K562 (cell line): ENCODE results near the gene DNA2. TPM values are rescaled to one million over a fixed set of nuclear protein-coding genes. Genes with fewer than 3 reads are reported as not detected.

Experiments used
- ATAC-seq: fragments of 200-7000 bp; cut with Tn5 transposase; 3 replicates; pipeline ENCODE4 v1.9.1; 2020; ENCODE audit warnings: moderate library complexity
- BruUV-seq: library from RNA; stranded (reverse); fragments of 400-500 nt; replicated peaks from 2 replicates; lab custom pipeline; 2021; lab: Mats Ljungman, UMichigan
- CTCF ChIA-PET: fragments of 300-600 bp; formaldehyde crosslinking; extraction: SDS; loops from one replicate; lab custom pipeline; 2021; ENCODE audit warnings: low intra/inter-chr PET ratio; lab: Yijun Ruan, JAX
- POLR2A ChIA-PET: fragments of 300-600, 350-650 bp; sonication (Branson Sonifier 250); formaldehyde crosslinking; extraction: SDS; loops from one replicate; lab custom pipeline; 2021; ENCODE audit warnings: antibody characterized with exemption, inconsistent platforms; lab: Yijun Ruan, JAX
- DNase-seq, 4 experiments: peaks; one replicate each; pipeline versions ENCODE4 v3.0.0 to v3.0.0-alpha.2; 2011 to 2018; ENCODE audit warnings: low spot score in 3 of 4, mixed read lengths in 3 of 4; ENCODE audit errors: extremely low read depth in 1 of 4
- FAIRE-seq: peaks from 2 replicates; lab custom pipeline; 2011; peaks lifted over from hg19 to GRCh38; lab: Jason Lieb, UNC
- H2AFZ ChIP-seq: 2 replicates; pipeline ENCODE4 v1.6.0; 2011; ENCODE audit warnings: low read depth, low read length, control low read depth, inconsistent platforms
- H3K27ac ChIP-seq: fragments of 200-600 bp; 3 replicates; pipeline ENCODE4 v1.8.0; 2011; ENCODE audit warnings: low read depth, mild to moderate bottlenecking, control low read depth, inconsistent platforms, low read length, moderate library complexity, mixed read lengths; ENCODE audit errors: extremely low read depth
- H3K27me3 ChIP-seq, 2 experiments: fragments of 300-600 bp in 1 of 2; 2 replicates in 1 of 2; 3 replicates in 1 of 2; pipeline versions ENCODE4 v1.6.0 to v1.8.0; 2011; ENCODE audit warnings: inconsistent platforms in 2 of 2, low read length in 2 of 2, mild to moderate bottlenecking in 1 of 2, mixed read lengths in 1 of 2, moderate library complexity in 1 of 2; ENCODE audit not compliant: control insufficient read depth in 2 of 2, insufficient read depth in 2 of 2
- H3K36me3 ChIP-seq: fragments of 300-600 bp; 3 replicates; pipeline ENCODE4 v1.8.0; 2011; ENCODE audit warnings: mild to moderate bottlenecking, low read length, inconsistent platforms; ENCODE audit not compliant: control insufficient read depth, insufficient read depth
- H3K4me1 ChIP-seq, 2 experiments: fragments of 200-600 bp in 1 of 2; replicated peaks in 1 of 2; 2 replicates in 1 of 2; 3 replicates in 1 of 2; pipeline versions ENCODE4 v1.5.1 to v1.8.0; 2011; ENCODE audit warnings: inconsistent platforms in 2 of 2, low read length in 2 of 2, mild to moderate bottlenecking in 1 of 2, mixed read lengths in 1 of 2, moderate library complexity in 1 of 2; ENCODE audit not compliant: control insufficient read depth in 2 of 2, insufficient read depth in 2 of 2
- H3K4me2 ChIP-seq: 2 replicates; pipeline ENCODE4 v1.6.1; 2011; ENCODE audit warnings: low read length, control low read depth, inconsistent platforms, mixed read lengths; ENCODE audit not compliant: insufficient read depth
- H3K4me3 ChIP-seq: fragments of 200-600 bp; sonication (generic), shearing (Covaris generic); 2 replicates; pipeline ENCODE4 v1.5.1; 2016; ENCODE audit warnings: control low read depth, inconsistent platforms
- H3K79me2 ChIP-seq: fragments of 200-600 bp; 3 replicates; pipeline ENCODE4 v1.8.0; 2011; ENCODE audit warnings: low read length, inconsistent platforms; ENCODE audit not compliant: control insufficient read depth, insufficient read depth
- H3K9ac ChIP-seq, 2 experiments: 2 replicates each; pipeline versions ENCODE4 v1.6.0 to v1.6.1; 2011; ENCODE audit warnings: low read depth in 2 of 2, low read length in 2 of 2, control low read depth in 1 of 2, inconsistent platforms in 1 of 2, mild to moderate bottlenecking in 1 of 2, mixed read lengths in 1 of 2; ENCODE audit not compliant: insufficient read depth in 1 of 2
- H3K9me1 ChIP-seq: one replicate; pipeline ENCODE4 v1.6.0; 2011; ENCODE audit warnings: inconsistent platforms, mild to moderate bottlenecking, low read length, moderate library complexity; ENCODE audit not compliant: control insufficient read depth, insufficient read depth
- H3K9me3 ChIP-seq: replicated peaks from 2 replicates; pipeline ENCODE4 v1.5.1; 2011; ENCODE audit warnings: low read depth, low read length, inconsistent platforms; ENCODE audit not compliant: control insufficient read depth, insufficient read depth
- H4K20me1 ChIP-seq: replicated peaks from 2 replicates; pipeline ENCODE4 v1.6.1; 2011; ENCODE audit warnings: low read length, inconsistent platforms, mixed read lengths; ENCODE audit not compliant: control insufficient read depth, insufficient read depth
- AFF1 ChIP-seq, 2 experiments: fragments of 450-650 bp; IDR thresholded peaks; 2 replicates each; pipeline ENCODE4 v1.6.1; 2018; ENCODE audit warnings: mild to moderate bottlenecking in 2 of 2, low read depth in 1 of 2; ENCODE audit not compliant: partially characterized antibody in 2 of 2
- BACH1 ChIP-seq: fragments of 200-800 bp; sonication (Bioruptor generic); IDR thresholded peaks from 2 replicates; pipeline ENCODE4 v1.6.1; 2016; ENCODE audit warnings: missing genetic modification characterization, missing compliant biosample characterization
- CHAMP1 ChIP-seq: fragments of 450-650 bp; IDR thresholded peaks from 2 replicates; pipeline ENCODE4 v1.6.1; 2016; ENCODE audit warnings: mild to moderate bottlenecking
- EGR1 ChIP-seq: fragments of 450-650 bp; conservative IDR thresholded peaks from 2 replicates; pipeline ENCODE4 v1.6.1; 2017; ENCODE audit warnings: mild to moderate bottlenecking
- ETV6 ChIP-seq, 3 experiments: fragments of 150-350 bp in 1 of 3; sonication (generic) in 1 of 3; formaldehyde crosslinking in 1 of 3; IDR thresholded peaks; 2 replicates each; pipeline versions ENCODE4 v1.6.1 to v1.8.0; 2014 to 2022; ENCODE audit warnings: borderline replicate concordance in 2 of 3, low read depth in 2 of 3, antibody characterized with exemption in 1 of 3, low read length in 1 of 3, mild to moderate bottlenecking in 1 of 3, missing genetic modification reagents in 1 of 3
- GABPB2 ChIP-seq: fragments of 250-450 bp; sonication (Bioruptor Pico); conservative IDR thresholded peaks from 2 replicates; pipeline ENCODE4 v1.5.1; 2021; ENCODE audit warnings: mild to moderate bottlenecking
- HNRNPK ChIP-seq: fragments of 200-400 bp; formaldehyde crosslinking; IDR thresholded peaks from one replicate; pipeline ENCODE4 v1.6.1; 2018; ENCODE audit warnings: mild to moderate bottlenecking, low read depth, low read length; ENCODE audit not compliant: poor library complexity, severe bottlenecking
- RBM14 ChIP-seq: fragments of 200-400 bp; formaldehyde crosslinking; IDR thresholded peaks from 2 replicates; pipeline ENCODE4 v1.6.1; 2018; ENCODE audit warnings: low read depth, mild to moderate bottlenecking, low read length, moderate library complexity, borderline replicate concordance; ENCODE audit not compliant: insufficient read depth
- TEAD1 ChIP-seq, 2 experiments: fragments of 450-650 bp in 1 of 2; sonication (generic) in 1 of 2; formaldehyde crosslinking; IDR thresholded peaks; 2 replicates each; pipeline versions ENCODE4 v1.4.0 to v1.8.0; 2020 to 2022; ENCODE audit warnings: mild to moderate bottlenecking in 2 of 2, missing genetic modification reagents in 1 of 2
- ZNF23 ChIP-seq: fragments of 250-450 bp; sonication (Bioruptor Pico); IDR thresholded peaks from 2 replicates; pipeline ENCODE4 v1.4.0; 2020; ENCODE audit warnings: mild to moderate bottlenecking
- ZNF57 ChIP-seq: fragments of 450-650 bp; formaldehyde crosslinking; IDR thresholded peaks from 2 replicates; pipeline ENCODE4 v1.4.0; 2020; ENCODE audit warnings: mild to moderate bottlenecking, moderate library complexity
- whole genome bisulfite sequencing: fragments of 100-300 bp; shearing (Covaris generic); methylation state at CpG from one replicate; pipeline ENCODE4 v1.1.6; 2016; ENCODE audit warnings: low coverage, mixed read lengths; ENCODE audit not compliant: insufficient coverage; ENCODE audit errors: missing lambda C conversion rate; 5-methylcytosine and 5-hydroxymethylcytosine counted together
- in situ Hi-C: fragments of 300-500 bp; cut with MboI; formaldehyde crosslinking; loops from 4 replicates; pipeline ENCODE4 v1.15.0; 2018; ENCODE audit warnings: inconsistent platforms, mixed read lengths
- intact Hi-C: fragments of 100-400 bp; cut with micrococcal nuclease; formaldehyde crosslinking; loops from 2 replicates; pipeline ENCODE4 v1.14.2; 2022
- polyA plus RNA-seq, 8 experiments: library from polyadenylated mRNA; depleted of rRNA in 4 of 8; stranded (reverse) in 5 of 8; unstranded in 3 of 8; fragments of >200 nt; fragmentation: Nextera tagmentation in 2 of 8; fragmentation: Illumina TruSeq in 1 of 8; extraction: Ambion mirVana in 2 of 8; extraction: Trizol in 1 of 8; gene quantifications; 2 replicates each; pipeline versions ENCODE4 v1.2.1 to v1.2.3, GENCODE V29; 2011 to 2014; ENCODE audit warnings: inconsistent platforms in 1 of 8, missing spikeins in 1 of 8
- total RNA-seq, 7 experiments: library from RNA; depleted of rRNA in 6 of 7; stranded (reverse); fragments of >200 nt in 6 of 7; fragmentation: Illumina TruSeq in 2 of 7; extraction: Trizol in 2 of 7; gene quantifications; 2 replicates each; pipeline versions ENCODE4 v1.2.1 to v1.2.3, GENCODE V29; 2011 to 2021; ENCODE audit warnings: low replicate concordance in 1 of 7
- TF ChIP-seq, protein P1 (sequence below), 2 experiments: fragments of 450-650 bp; conservative IDR thresholded peaks; 2 replicates each; pipeline ENCODE4 v1.6.1; 2017; ENCODE audit warnings: mild to moderate bottlenecking in 2 of 2, moderate library complexity in 2 of 2

The DNA2 gene
- total and polyA plus RNA-seq, 9 of the 15 experiments (the other 6 are each of a cell fraction or from before 2014, with no cell fraction given): 24.6 to 51.4 (median 40.8) TPM

DNA sequence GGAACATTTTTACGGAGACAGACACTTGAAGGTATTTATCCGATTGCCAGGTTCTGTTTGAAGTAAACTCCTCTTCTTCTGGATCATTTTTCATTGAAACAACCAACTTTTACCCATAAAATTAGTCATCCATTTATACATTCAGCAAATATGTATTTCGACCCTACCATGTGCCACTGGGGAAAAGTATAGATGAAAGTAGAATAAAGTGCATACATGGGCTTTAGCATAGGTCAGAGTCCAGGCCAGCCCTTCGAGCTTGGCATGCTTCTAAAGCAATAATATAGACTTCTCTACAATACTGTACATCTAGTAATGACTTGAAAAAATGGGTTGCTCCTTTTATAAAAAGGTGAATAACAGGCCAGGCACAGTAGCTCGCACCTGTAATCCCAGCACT, 45.4 kb upstream of the DNA2 start:
- WGBS: 82% methylated on average over 5 of the region's 5 CpGs

More for the DNA sequence above, 45.4 kb upstream of the DNA2 start:
- H3K79me2 ChIP-seq: no peaks in the 10 kb centered on the region
- intact Hi-C loops: no loop called here
- no peak overlapping the region for H2AFZ ChIP-seq
- no peaks in the 10 kb centered on the region for H3K27me3 ChIP-seq
- H3K4me3 ChIP-seq: no peak overlapping the region
- H3K9me1 ChIP-seq: no peaks in the 10 kb centered on the region
- CTCF ChIA-PET: no interaction called here
- peaks cover 27% of the 10 kb centered on the region; the same call in 2 of the 3 replicates for H3K36me3 ChIP-seq
- no peak for FAIRE-seq
- no peak overlapping the region for H3K27ac ChIP-seq
- H3K9me3 ChIP-seq: no peaks in the 10 kb centered on the region
- BruUV-seq: TSS peak; percentile 17
- POLR2A ChIA-PET: interaction anchor here (0.9 to 1.4 kb wide), 2 partner anchors 8 to 10 kb away, joined by 3 to 4 read pairs; partner anchors contain the start of gene SLC25A16
- no peaks in the 10 kb centered on the region for H4K20me1 ChIP-seq
- H3K4me2 ChIP-seq: no peak overlapping the region
- no peaks in the 10 kb centered on the region for H3K4me1 ChIP-seq
- DNase-seq: no peak
- no peak overlapping the region for H3K9ac ChIP-seq
- in situ Hi-C loops: no loop called here
- no peak for ATAC-seq
- TF ChIP-seq ETV6 (IDR thresholded peaks at IDR 0.05; ENCODE audit: borderline replicate concordance in 1 of 2, low read depth in 2 of 2, low read length in 1 of 2): no peak
- TF ChIP-seq ETV6 (CRISPR knock-in tag; IDR thresholded peaks at IDR 0.05; ENCODE audit: borderline replicate concordance): no peak
- no peak for TF ChIP-seq ZNF57 (CRISPR knock-in tag)
- no peak for TF ChIP-seq TEAD1 (CRISPR knock-in tag; IDR thresholded peaks at IDR 0.05)
- no peak for TF ChIP-seq BACH1 (tag)
- no peak for TF ChIP-seq RBM14
- TF ChIP-seq AFF1 (IDR thresholded peaks at IDR 0.05; ENCODE audit: low read depth in 1 of 2, partially characterized antibody in 2 of 2): no peak
- TF ChIP-seq CHAMP1: no peak
- no peak for TF ChIP-seq GABPB2 (CRISPR knock-in tag)
- no peak for TF ChIP-seq EGR1
- TF ChIP-seq, protein P1, sequence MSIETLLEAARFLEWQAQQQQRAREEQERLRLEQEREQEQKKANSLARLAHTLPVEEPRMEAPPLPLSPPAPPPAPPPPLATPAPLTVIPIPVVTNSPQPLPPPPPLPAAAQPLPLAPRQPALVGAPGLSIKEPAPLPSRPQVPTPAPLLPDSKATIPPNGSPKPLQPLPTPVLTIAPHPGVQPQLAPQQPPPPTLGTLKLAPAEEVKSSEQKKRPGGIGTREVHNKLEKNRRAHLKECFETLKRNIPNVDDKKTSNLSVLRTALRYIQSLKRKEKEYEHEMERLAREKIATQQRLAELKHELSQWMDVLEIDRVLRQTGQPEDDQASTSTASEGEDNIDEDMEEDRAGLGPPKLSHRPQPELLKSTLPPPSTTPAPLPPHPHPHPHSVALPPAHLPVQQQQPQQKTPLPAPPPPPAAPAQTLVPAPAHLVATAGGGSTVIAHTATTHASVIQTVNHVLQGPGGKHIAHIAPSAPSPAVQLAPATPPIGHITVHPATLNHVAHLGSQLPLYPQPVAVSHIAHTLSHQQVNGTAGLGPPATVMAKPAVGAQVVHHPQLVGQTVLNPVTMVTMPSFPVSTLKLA (conservative IDR thresholded peaks at IDR 0.05): no peak
- no peak for TF ChIP-seq ZNF23 (CRISPR knock-in tag)
- TF ChIP-seq HNRNPK: no peak
